Stomach (tissue), 4 donors: ENCODE measurements around the gene FCGBP.

Experiments used
- POLR2AphosphoS5 ChIP-seq, 3 donors: sonication (generic); formaldehyde crosslinking; IDR thresholded peaks; one replicate each; pipeline ENCODE4 v1.6.1; 2016; ENCODE audit warnings: antibody characterized with exemption in 3 of 3
- TF ChIP-seq, protein P1 (sequence below), 7 experiments: fragments of 450-650 bp in 4 of 7; fragments of 200-600 bp in 3 of 7; sonication (generic) in 3 of 7; IDR thresholded peaks; one replicate each; pipeline ENCODE4 v1.5.1; 2016 to 2019; ENCODE audit warnings: antibody characterized with exemption in 7 of 7, control low read depth in 2 of 7, mild to moderate bottlenecking in 1 of 7

- TF ChIP-seq, protein P1, sequence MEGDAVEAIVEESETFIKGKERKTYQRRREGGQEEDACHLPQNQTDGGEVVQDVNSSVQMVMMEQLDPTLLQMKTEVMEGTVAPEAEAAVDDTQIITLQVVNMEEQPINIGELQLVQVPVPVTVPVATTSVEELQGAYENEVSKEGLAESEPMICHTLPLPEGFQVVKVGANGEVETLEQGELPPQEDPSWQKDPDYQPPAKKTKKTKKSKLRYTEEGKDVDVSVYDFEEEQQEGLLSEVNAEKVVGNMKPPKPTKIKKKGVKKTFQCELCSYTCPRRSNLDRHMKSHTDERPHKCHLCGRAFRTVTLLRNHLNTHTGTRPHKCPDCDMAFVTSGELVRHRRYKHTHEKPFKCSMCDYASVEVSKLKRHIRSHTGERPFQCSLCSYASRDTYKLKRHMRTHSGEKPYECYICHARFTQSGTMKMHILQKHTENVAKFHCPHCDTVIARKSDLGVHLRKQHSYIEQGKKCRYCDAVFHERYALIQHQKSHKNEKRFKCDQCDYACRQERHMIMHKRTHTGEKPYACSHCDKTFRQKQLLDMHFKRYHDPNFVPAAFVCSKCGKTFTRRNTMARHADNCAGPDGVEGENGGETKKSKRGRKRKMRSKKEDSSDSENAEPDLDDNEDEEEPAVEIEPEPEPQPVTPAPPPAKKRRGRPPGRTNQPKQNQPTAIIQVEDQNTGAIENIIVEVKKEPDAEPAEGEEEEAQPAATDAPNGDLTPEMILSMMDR (IDR thresholded peaks at IDR 0.05), result no peak
- TF ChIP-seq POLR2AphosphoS5 (IDR thresholded peaks at IDR 0.05), result no peak
These were observed 8.2 kb downstream of the FCGBP start for GRCh38 chr19:39926170-39926760.
